Occipital lobe (tissue), 2 donors: ENCODE data around the gene DNAJB6. TPM values are rescaled to one million over a fixed set of nuclear protein-coding genes. Genes with fewer than 3 reads are reported as not detected.

Source experiments
- DNase-seq: peaks from one replicate; lab custom pipeline; 2025; lab: John Stamatoyannopoulos, UW
- total RNA-seq: library from RNA; depleted of rRNA; stranded (reverse); fragments of >200 nt; gene quantifications from one replicate; pipeline ENCODE4 v1.2.3, GENCODE V29; 2014

DNAJB6 gene
- total RNA-seq, 1 donor from 2014 or later, result 179 TPM

GRCh38 chr7:157464111-157464970 is 127.5 kb downstream of the DNAJB6 start:
- DNase-seq, result no peak

GRCh38 chr7:157464971-157465886 is 128.4 kb downstream of the DNAJB6 start:
- no peak for DNase-seq

GRCh38 chr7:157465891-157466866 is 129.4 kb downstream of the DNAJB6 start:
- no peak for DNase-seq

- no peak for DNase-seq
These were observed 130.1 kb downstream of the DNAJB6 start for GRCh38 chr7:157466867-157467261.

Other genes starting within 250 kb of the DNAJB6 start
- 108 TPM for gene UBE3C, start 198.1 kb upstream of the DNAJB6 start, total RNA-seq